Measurements from ENCODE around the gene ADGRG6.

ADGRG6 gene

GRCh38 chr6:142399739-142400138, 97.9 kb downstream of the ADGRG6 start:
- H3K4me1 ChIP-seq (ENCODE audit: control insufficient read depth in 5 of 5, insufficient read depth in 5 of 5, low read length in 5 of 5) = no peaks in the 10 kb centered on the region
- no peaks in the 10 kb centered on the region for H3K27me3 ChIP-seq (ENCODE audit: control insufficient read depth in 5 of 5, insufficient read depth in 4 of 5, low read length in 5 of 5)
- no peak overlapping the region for H3K9ac ChIP-seq (ENCODE audit: low read length in 5 of 5)
- no peak overlapping the region for H3K27ac ChIP-seq (ENCODE audit: low read depth, low read length)
- no peaks in the 10 kb centered on the region for H3K9me3 ChIP-seq (ENCODE audit: control insufficient read depth in 5 of 5, low read length in 5 of 5)
- no peaks in the 10 kb centered on the region for H3K36me3 ChIP-seq (ENCODE audit: control insufficient read depth in 5 of 5, insufficient read depth in 5 of 5, low read length in 5 of 5)
- no peak overlapping the region for H3K4me3 ChIP-seq (ENCODE audit: low read depth in 1 of 5, low read length in 5 of 5)

GRCh38 chr6:142400495-142400894, 98.7 kb downstream of the ADGRG6 start:
- Histone ChIP-seq H3K27me3 (ENCODE audit: control insufficient read depth in 5 of 5, insufficient read depth in 4 of 5, low read length in 5 of 5) (no peaks in the 10 kb centered on the region), H3K27ac (ENCODE audit: low read depth, low read length) (no peak overlapping the region), H3K36me3 (ENCODE audit: control insufficient read depth in 5 of 5, insufficient read depth in 5 of 5, low read length in 5 of 5) (no peaks in the 10 kb centered on the region)

DNA sequence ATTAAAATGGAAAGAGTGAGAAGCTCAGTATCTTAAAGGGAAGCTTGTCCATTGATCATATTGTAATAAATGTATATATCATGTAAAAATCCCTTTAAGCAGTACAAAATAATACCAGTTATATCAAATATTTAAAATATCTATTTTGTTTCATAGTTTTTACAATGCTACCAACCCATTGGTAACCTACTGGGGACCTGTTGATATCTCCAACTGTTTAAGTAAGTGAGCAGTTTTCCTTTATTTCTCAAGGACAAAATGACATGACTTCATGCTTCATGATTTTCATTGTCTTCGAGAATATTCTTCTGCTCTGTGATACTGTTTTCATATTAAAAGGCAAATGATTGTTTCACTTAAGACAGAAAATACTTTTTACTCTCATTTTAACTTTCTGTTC, 100.0 kb downstream of the ADGRG6 start:
- no peak overlapping the region for H3K9ac ChIP-seq (ENCODE audit: low read length in 5 of 5)
- no peaks in the 10 kb centered on the region for H3K4me1 ChIP-seq (ENCODE audit: control insufficient read depth in 5 of 5, insufficient read depth in 5 of 5, low read length in 5 of 5)
- H3K27ac ChIP-seq (ENCODE audit: low read depth, low read length) = no peak overlapping the region
- H3K36me3 ChIP-seq (ENCODE audit: control insufficient read depth in 5 of 5, insufficient read depth in 5 of 5, low read length in 5 of 5) = no peaks in the 10 kb centered on the region
- no peak overlapping the region for H3K4me3 ChIP-seq (ENCODE audit: low read depth in 1 of 5, low read length in 5 of 5)
- H3K9me3 ChIP-seq (ENCODE audit: control insufficient read depth in 5 of 5, low read length in 5 of 5) = no peaks in the 10 kb centered on the region
- H3K27me3 ChIP-seq (ENCODE audit: control insufficient read depth in 5 of 5, insufficient read depth in 4 of 5, low read length in 5 of 5) = no peaks in the 10 kb centered on the region

More at GRCh38 chr6:142400495-142400894, 98.7 kb downstream of the ADGRG6 start:
- no peak overlapping the region for H3K4me3 ChIP-seq (ENCODE audit: low read depth in 1 of 5, low read length in 5 of 5)
- no peak overlapping the region for H3K9ac ChIP-seq (ENCODE audit: low read length in 5 of 5)
- H3K9me3 ChIP-seq (ENCODE audit: control insufficient read depth in 5 of 5, low read length in 5 of 5) = no peaks in the 10 kb centered on the region
- H3K4me1 ChIP-seq (ENCODE audit: control insufficient read depth in 5 of 5, insufficient read depth in 5 of 5, low read length in 5 of 5) = no peaks in the 10 kb centered on the region

DNA sequence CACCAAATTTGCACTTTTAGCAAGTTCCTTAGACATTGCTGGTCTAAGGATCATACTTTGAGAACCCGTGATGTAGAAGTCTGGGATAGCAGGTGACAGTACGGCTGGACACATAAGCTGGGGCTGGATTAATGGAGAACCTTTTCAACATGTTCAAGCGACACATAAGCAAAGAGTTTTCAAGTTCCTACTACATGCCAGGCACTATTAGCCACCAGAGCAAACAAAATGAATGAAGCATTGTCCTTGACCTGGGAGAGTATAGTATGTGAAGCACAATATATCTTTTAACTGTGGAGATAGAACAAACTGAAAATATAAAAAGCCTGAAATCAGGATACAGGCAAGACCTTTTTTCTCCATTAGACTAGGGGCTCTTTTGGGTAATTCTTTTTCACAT, 102.9 kb downstream of the ADGRG6 start:
- H3K27ac ChIP-seq (ENCODE audit: low read depth, low read length) = no peak overlapping the region
- H3K27me3 ChIP-seq (ENCODE audit: control insufficient read depth in 5 of 5, insufficient read depth in 4 of 5, low read length in 5 of 5) = no peaks in the 10 kb centered on the region
- H3K9me3 ChIP-seq (ENCODE audit: control insufficient read depth in 5 of 5, low read length in 5 of 5) = no peaks in the 10 kb centered on the region
- H3K36me3 ChIP-seq (ENCODE audit: control insufficient read depth in 5 of 5, insufficient read depth in 5 of 5, low read length in 5 of 5) = no peaks in the 10 kb centered on the region
- no peak overlapping the region for H3K9ac ChIP-seq (ENCODE audit: low read length in 5 of 5)
- no peaks in the 10 kb centered on the region for H3K4me1 ChIP-seq (ENCODE audit: control insufficient read depth in 5 of 5, insufficient read depth in 5 of 5, low read length in 5 of 5)
- H3K4me3 ChIP-seq (ENCODE audit: low read depth in 1 of 5, low read length in 5 of 5) = no peak overlapping the region

GRCh38 chr6:142406131-142406530, 104.3 kb downstream of the ADGRG6 start:
- Histone ChIP-seq H3K4me3 (ENCODE audit: low read depth in 1 of 5, low read length in 5 of 5) (no peak overlapping the region), H3K27me3 (ENCODE audit: control insufficient read depth in 5 of 5, insufficient read depth in 4 of 5, low read length in 5 of 5) (no peaks in the 10 kb centered on the region), H3K27ac (ENCODE audit: low read depth, low read length) (no peak overlapping the region), H3K4me1 (ENCODE audit: control insufficient read depth in 5 of 5, insufficient read depth in 5 of 5, low read length in 5 of 5) (no peaks in the 10 kb centered on the region), H3K9ac (ENCODE audit: low read length in 5 of 5) (no peak overlapping the region), H3K9me3 (ENCODE audit: control insufficient read depth in 5 of 5, low read length in 5 of 5) (no peaks in the 10 kb centered on the region), H3K36me3 (ENCODE audit: control insufficient read depth in 5 of 5, insufficient read depth in 5 of 5, low read length in 5 of 5) (no peaks in the 10 kb centered on the region)

GRCh38 chr6:142407685-142408273, 106.0 kb downstream of the ADGRG6 start:
- H3K27me3 ChIP-seq (ENCODE audit: control insufficient read depth in 5 of 5, insufficient read depth in 4 of 5, low read length in 5 of 5) = no peaks in the 10 kb centered on the region
- no peak overlapping the region for H3K27ac ChIP-seq (ENCODE audit: low read depth, low read length)
- H3K4me1 ChIP-seq (ENCODE audit: control insufficient read depth in 5 of 5, insufficient read depth in 5 of 5, low read length in 5 of 5) = no peaks in the 10 kb centered on the region
- H3K4me3 ChIP-seq (ENCODE audit: low read depth in 1 of 5, low read length in 5 of 5) = no peak overlapping the region
- no peaks in the 10 kb centered on the region for H3K36me3 ChIP-seq (ENCODE audit: control insufficient read depth in 5 of 5, insufficient read depth in 5 of 5, low read length in 5 of 5)
- H3K9me3 ChIP-seq (ENCODE audit: control insufficient read depth in 5 of 5, low read length in 5 of 5) = no peaks in the 10 kb centered on the region
- H3K9ac ChIP-seq (ENCODE audit: low read length in 5 of 5) = no peak overlapping the region

DNA sequence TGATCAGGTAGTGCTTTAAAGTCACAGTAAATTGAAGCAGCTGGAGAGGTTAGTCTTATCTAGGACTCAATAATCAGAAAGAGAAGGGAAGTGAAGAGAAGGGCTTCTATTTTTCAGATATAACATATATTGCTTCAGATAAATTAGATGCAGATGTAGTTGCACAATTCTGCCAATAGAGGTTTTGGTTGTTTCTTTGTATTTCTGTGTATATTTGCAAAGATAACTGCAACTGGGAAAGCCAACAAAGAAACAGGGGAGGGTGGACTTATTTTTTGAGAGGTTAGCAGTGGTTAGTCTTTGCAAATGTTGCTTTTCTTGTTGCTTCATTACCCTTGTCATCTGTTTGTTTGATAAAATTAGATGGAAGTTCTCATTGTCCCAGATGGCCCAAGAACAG, 106.6 kb downstream of the ADGRG6 start:
- Histone ChIP-seq H3K4me3 (ENCODE audit: low read depth in 1 of 5, low read length in 5 of 5) (no peak overlapping the region), H3K27me3 (ENCODE audit: control insufficient read depth in 5 of 5, insufficient read depth in 4 of 5, low read length in 5 of 5) (no peaks in the 10 kb centered on the region), H3K27ac (ENCODE audit: low read depth, low read length) (no peak overlapping the region), H3K36me3 (ENCODE audit: control insufficient read depth in 5 of 5, insufficient read depth in 5 of 5, low read length in 5 of 5) (no peaks in the 10 kb centered on the region), H3K9ac (ENCODE audit: low read length in 5 of 5) (no peak overlapping the region), H3K4me1 (ENCODE audit: control insufficient read depth in 5 of 5, insufficient read depth in 5 of 5, low read length in 5 of 5) (no peaks in the 10 kb centered on the region), H3K9me3 (ENCODE audit: control insufficient read depth in 5 of 5, low read length in 5 of 5) (no peaks in the 10 kb centered on the region)

DNA sequence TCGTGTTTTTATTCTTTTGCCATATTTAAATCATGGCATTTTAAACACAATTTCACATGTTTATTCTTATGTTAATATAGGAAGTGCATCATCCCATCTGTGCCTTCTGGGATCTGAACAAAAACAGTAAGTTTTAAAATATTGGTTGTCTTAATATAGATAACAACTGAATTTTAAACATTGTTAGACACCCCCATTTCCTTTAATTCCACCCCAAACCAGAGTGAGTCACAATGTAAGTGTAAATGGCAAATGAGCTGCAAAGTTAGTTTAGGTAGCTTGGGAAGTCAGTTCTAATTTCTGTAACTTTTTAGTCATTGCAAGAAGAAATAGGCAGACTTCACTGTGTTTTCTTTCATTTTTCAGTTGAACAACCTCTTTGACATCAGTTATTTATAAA, 108.0 kb downstream of the ADGRG6 start:
- Histone ChIP-seq H3K27ac (ENCODE audit: low read depth, low read length) (no peak overlapping the region), H3K27me3 (ENCODE audit: control insufficient read depth in 5 of 5, insufficient read depth in 4 of 5, low read length in 5 of 5) (no peaks in the 10 kb centered on the region), H3K4me1 (ENCODE audit: control insufficient read depth in 5 of 5, insufficient read depth in 5 of 5, low read length in 5 of 5) (no peaks in the 10 kb centered on the region), H3K36me3 (ENCODE audit: control insufficient read depth in 5 of 5, insufficient read depth in 5 of 5, low read length in 5 of 5) (no peaks in the 10 kb centered on the region), H3K4me3 (ENCODE audit: low read depth in 1 of 5, low read length in 5 of 5) (no peak overlapping the region), H3K9ac (ENCODE audit: low read length in 5 of 5) (no peak overlapping the region), H3K9me3 (ENCODE audit: control insufficient read depth in 5 of 5, low read length in 5 of 5) (no peaks in the 10 kb centered on the region)

DNA sequence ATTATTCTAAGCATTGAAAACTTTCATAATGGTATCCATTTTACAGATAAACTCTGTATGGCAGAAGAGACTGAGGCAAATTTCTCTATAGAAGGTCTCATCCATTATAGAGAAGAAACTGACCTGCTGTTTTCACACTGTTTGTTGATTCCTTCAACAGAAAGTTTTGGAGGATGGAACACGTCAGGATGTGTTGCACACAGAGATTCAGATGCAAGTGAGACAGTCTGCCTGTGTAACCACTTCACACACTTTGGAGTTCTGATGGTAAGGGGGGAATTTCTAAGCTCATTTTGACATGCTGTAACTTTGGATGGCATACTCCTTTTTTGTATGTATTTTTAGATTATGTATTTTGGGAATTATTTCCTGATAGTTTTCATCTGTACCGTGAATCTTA, 109.3 kb downstream of the ADGRG6 start:
- Histone ChIP-seq H3K9me3 (ENCODE audit: control insufficient read depth in 5 of 5, low read length in 5 of 5) (no peaks in the 10 kb centered on the region), H3K9ac (ENCODE audit: low read length in 5 of 5) (no peak overlapping the region), H3K4me1 (ENCODE audit: control insufficient read depth in 5 of 5, insufficient read depth in 5 of 5, low read length in 5 of 5) (no peaks in the 10 kb centered on the region), H3K27me3 (ENCODE audit: control insufficient read depth in 5 of 5, insufficient read depth in 4 of 5, low read length in 5 of 5) (no peaks in the 10 kb centered on the region), H3K36me3 (ENCODE audit: control insufficient read depth in 5 of 5, insufficient read depth in 5 of 5, low read length in 5 of 5) (no peaks in the 10 kb centered on the region), H3K4me3 (ENCODE audit: low read depth in 1 of 5, low read length in 5 of 5) (no peak overlapping the region), H3K27ac (ENCODE audit: low read depth, low read length) (no peak overlapping the region)

- Histone ChIP-seq H3K9ac (ENCODE audit: low read length in 5 of 5) (no peak overlapping the region), H3K27ac (ENCODE audit: low read depth, low read length) (no peak overlapping the region), H3K4me3 (ENCODE audit: low read depth in 1 of 5, low read length in 5 of 5) (no peak overlapping the region), H3K27me3 (ENCODE audit: control insufficient read depth in 5 of 5, insufficient read depth in 4 of 5, low read length in 5 of 5) (no peaks in the 10 kb centered on the region), H3K9me3 (ENCODE audit: control insufficient read depth in 5 of 5, low read length in 5 of 5) (no peaks in the 10 kb centered on the region), H3K4me1 (ENCODE audit: control insufficient read depth in 5 of 5, insufficient read depth in 5 of 5, low read length in 5 of 5) (no peaks in the 10 kb centered on the region), H3K36me3 (ENCODE audit: control insufficient read depth in 5 of 5, insufficient read depth in 5 of 5, low read length in 5 of 5) (no peaks in the 10 kb centered on the region)
Observed at GRCh38 chr6:142412241-142412640, 110.4 kb downstream of the ADGRG6 start.

GRCh38 chr6:142412658-142413057, 110.9 kb downstream of the ADGRG6 start:
- no peak overlapping the region for H3K4me3 ChIP-seq (ENCODE audit: low read depth in 1 of 5, low read length in 5 of 5)
- no peaks in the 10 kb centered on the region for H3K36me3 ChIP-seq (ENCODE audit: control insufficient read depth in 5 of 5, insufficient read depth in 5 of 5, low read length in 5 of 5)
- no peak overlapping the region for H3K9ac ChIP-seq (ENCODE audit: low read length in 5 of 5)
- no peaks in the 10 kb centered on the region for H3K27me3 ChIP-seq (ENCODE audit: control insufficient read depth in 5 of 5, insufficient read depth in 4 of 5, low read length in 5 of 5)
- H3K9me3 ChIP-seq (ENCODE audit: control insufficient read depth in 5 of 5, low read length in 5 of 5) = no peaks in the 10 kb centered on the region
- no peak overlapping the region for H3K27ac ChIP-seq (ENCODE audit: low read depth, low read length)
- H3K4me1 ChIP-seq (ENCODE audit: control insufficient read depth in 5 of 5, insufficient read depth in 5 of 5, low read length in 5 of 5) = no peaks in the 10 kb centered on the region
